Anterior cingulate cortex (tissue), 58 donors: ENCODE data around the gene ELOVL6.
"Not testable (repeated sequence)": the region's sequence is repeated elsewhere in the genome, so short reads cannot be mapped to it uniquely, and the experiment has no call there.

Experiments
- DNase-seq, 58 donors: peaks; one replicate each; lab custom pipeline; 2025; lab: John Stamatoyannopoulos, UW

ELOVL6 gene

DNA sequence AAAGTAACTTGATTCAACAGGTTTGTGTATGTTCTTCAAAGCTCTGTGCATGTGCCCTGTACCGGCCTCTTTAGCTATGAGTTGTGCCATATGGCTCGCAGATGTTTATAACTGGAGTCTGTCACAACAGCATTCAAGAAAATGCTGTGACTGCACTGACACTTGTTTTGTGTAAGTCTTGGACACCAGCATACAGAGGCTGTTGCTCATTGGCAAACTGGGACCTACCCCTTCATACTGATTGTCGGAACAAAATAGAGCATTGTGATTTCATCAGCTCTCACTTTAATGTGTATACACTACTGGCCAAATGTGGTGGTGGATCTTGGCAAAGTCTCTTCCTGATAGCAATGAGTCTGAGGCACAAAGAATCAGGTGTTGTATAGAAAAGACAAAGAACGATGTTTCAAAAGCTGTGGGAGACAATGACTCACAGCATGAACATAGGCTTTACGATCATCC lies 151.8 kb downstream of the ELOVL6 start:
- DNase-seq, result peak in 10 of 58 donors; percentile 6 to 46 (median 18)

DNA sequence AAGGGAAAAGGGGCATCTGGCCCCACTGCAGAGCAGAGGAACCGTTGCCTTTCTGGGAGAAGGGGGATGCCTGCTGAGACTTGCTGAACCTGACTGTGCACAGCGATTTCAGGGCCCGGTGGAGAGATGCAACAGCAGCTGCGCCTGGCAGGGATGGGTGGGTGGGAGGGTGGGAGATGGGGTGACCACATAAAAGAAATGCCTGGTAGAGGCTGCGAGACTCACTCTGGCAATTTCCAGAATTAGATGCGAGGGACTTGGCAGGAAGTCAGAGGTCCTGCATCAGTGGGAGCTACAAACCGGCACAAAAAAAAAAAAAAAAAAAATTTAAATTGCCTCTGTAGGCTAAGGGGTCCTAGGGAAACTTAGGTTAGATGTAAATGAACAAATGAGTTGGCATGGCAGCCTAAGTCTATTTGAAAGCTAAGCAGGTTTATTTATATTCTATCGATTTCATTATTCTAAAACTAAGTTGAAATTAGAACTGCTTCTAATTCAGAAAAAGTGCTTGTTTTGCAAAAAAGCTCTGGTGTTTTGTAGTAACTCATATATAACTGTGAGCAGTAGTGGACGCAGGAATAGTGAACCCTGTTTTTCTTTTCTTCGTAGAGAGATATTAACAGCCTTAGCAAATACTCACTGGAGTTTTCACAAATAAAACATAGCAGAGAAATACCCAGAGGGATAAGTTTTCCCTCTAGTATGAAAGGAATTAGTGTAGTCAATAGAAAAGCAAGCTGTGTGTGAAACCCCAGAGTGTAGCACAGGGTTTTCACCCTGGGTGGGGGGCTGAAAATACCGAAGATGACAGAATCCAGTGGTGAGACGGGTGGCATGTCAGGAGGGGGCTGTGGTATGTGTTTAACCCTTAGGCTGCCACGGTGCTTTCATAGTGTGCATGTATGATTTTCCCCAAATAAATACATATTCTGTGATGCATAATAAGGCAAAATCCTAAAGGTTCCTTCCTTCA lies 155.6 kb downstream of the ELOVL6 start:
- peak in 1 of 58 donors; percentile 1 for DNase-seq

DNA sequence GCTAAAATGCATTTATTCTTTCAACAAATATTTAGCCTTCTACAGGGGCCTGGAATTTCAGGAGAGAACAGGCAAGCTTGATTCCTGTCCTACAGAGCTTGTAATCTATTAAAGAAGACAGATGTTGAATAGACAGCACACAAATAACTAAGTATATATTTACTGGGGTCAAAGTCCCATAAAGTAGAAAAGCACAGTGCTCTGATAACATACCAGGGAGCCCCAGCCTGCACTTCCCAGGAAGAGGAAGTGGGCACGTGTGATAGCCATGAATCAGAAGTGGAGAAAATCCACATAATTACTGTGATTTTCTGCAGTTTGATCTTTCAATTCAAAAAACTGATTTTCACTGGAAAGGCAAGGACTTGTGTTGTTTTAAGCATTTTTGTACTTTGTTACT lies 156.7 kb downstream of the ELOVL6 start:
- no peak for DNase-seq

DNA sequence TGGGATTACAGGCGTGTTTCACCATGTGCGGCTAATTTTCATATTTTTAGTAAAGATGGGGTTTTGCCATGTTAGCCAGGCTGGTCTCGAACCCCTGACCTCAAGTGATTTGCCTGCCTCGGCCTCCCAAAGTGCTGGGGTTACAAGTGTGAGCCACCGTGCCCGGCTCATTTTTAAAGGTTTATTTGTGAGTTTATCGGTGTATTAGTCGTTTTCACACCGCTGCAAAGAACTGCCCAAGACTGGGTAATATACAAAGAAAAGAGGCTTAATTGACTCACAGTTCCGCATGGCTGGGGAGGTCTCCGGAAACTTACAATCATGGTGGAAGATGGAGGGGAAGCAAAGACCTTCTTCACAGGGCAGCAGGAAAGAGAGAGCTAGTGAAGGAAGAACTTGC lies 159.3 kb downstream of the ELOVL6 start:
- not testable (repeated sequence) for DNase-seq

DNA sequence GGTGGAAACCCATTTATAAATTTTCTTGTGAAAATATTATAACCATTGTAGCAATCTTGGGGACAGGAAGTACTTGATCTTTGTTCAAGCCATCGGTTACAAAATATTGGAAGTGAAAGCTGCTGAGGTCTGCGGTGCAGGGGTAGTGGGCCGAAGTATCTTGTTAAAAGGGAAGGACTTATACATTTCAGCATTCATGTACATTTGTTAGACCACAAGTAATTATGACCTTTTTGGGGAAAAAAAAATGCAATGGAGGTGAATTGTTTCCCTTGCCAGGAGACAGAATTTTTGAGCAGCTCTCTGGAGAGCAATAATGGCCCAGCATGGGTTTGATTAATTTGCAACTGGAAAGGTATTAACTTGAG lies 164.4 kb downstream of the ELOVL6 start:
- no peak for DNase-seq

DNA sequence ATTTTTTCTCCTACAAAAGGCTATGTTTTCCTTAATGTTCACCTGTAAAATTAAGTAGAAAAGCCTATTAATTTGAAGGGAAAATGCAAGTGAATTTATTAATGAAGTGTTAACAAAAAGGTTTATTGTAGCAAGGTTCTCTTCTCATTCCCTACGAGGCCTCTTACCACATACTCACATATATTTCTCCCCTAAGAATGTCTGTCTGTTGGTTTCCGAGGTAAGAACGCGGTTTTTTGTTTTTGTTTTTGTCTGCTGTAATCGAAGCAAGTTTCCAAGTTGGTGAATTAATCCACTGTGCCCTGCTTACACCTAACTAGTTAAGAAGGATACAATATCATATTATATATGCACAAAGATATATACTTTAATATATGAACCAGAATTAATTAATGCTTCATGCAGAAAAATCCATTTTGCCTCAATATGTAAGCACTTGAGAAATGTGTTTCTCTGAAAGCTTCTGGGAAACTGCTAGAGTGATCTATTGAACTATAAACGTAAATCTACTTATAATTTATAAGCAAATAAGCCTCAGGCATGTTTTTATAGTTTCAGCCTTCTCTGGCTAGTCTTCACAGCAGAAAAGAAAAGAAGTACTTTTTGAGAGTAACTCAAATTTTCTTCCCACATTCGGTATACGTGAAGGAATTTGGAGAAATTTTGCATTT lies 164.9 kb downstream of the ELOVL6 start:
- no peak for DNase-seq

DNA sequence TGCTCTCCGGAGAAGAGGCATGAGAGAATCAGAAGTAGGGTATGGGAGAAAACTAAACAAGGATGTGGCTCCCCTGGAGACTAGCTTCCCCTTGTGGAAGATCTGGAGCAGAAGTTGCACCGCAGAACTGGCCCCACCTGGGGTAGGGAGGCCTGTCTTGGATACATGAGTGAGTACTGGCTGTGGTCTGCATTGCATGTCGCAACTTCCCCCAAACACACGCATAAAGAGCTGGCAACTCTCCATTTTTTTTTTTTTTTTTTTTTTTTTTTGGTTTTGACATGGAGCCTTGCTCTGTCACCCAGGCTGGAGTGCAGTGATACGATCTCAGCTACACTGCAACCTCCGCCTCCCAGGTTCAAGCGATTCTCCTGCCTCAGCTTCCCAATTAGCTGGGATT lies 165.8 kb downstream of the ELOVL6 start:
- peak in 1 of 58 donors; percentile 2 for DNase-seq

DNA sequence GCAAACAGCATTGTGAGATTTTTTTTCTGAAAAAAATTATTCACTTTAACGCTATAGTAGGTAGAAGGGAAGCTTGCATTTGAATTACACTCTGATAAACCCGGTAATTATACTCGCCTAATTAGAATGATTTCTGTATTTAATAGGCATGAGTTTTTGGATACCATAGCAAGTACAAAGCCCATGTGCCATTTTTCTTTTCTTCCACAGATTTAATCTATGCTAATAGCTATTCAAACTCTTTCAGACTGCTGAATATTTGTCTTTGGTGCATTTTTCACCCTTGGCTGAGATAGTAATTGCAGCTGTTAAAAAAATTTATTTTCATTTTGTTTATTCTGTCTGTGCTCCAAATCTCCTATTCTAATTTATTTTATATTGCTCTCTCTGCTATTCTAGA lies 172.7 kb downstream of the ELOVL6 start:
- DNase-seq, result no peak

DNA sequence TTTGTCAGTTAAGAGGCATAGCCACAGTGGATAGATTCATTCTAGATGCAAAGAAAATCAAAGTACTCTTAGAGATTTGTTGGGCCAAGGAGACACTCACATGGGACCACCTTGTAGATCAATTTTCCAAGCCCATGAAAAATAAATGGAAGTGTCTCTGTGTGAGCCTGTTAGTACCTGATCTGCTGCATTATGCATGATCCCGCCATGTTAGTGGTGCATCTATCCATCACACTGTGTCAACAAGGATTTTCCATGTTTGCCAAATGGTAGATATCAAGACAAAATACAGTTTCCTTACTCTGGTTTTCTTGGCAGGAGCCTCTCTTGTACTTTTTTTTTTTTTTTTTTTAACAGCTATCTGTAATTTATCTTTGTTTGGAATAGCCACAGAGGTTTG lies 173.4 kb downstream of the ELOVL6 start:
- no peak for DNase-seq

DNA sequence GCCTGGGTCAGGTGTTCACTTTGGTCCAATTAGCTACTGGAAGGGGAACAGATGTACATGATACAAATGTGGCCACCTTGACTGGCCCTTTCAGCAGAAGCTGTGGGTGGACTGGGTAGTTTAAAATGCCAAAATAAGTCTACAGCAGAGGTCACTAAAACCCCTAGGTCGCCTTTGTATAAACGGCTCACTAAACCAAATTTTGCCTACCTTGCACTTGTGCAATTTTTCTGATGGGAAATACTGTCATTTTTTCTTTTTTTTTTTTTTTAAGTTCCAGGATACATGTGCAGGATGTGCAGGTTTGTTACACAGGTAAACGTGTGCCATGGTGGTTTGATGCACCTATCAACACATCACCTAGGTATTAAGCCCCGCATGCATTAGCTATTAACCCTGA lies 176.0 kb downstream of the ELOVL6 start:
- no peak for DNase-seq

DNA sequence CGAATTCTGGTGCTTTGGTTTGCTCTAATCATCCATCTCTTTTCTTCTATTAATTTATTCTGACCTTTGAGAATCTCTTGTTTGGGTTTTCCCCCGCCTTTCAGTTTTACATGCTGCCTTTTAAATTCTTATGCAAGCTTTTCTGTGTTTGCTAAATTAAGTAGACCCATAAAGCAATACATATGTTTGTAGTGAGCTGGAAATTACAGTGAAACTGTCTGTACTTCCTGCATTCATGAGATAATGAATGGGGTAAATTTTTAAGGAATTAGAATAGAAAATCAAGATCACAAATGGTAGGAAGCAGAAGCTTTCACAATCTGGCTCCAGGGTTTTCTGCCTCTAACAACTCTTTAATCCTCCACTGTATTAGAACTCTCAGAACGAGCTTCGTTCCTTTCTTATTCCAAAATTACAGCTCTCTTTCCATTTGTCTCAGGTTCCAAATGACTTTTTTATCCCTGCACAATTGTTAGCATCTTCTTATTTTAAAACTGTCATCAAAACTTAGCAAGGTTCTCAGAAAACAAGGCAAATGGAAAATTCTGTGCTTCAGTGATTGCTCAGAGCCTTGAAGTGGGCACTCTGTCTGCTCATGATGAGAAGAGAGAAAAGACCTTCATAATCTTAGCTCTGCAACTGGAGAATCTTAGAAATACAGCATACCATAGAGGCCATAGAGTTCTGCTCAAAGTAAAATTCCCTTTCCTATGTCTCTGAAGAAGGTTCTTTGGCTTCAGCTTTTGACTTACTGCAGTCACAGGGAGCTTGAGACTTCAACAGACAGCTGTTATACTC lies 177.6 kb downstream of the ELOVL6 start:
- DNase-seq, result no peak

DNA sequence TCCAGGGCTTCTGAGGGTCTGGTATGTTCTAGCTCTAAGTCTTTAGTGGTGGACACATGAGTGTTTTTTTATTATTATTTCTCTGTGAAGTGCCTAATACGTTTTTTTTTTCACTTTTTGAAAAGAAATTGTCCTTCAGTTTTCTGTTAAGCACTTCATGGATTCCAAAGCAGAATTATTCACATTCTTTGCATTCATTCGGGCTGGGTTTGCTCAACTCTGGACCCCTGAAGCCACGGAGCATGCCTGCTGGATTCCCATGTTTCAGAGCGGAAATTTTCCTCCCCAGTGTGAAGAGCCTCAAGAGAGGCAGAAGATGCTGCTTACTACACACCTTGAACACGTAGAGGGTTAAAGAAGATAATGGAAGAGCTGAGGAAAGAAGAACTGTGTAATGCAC lies 178.3 kb downstream of the ELOVL6 start:
- no peak for DNase-seq

DNA sequence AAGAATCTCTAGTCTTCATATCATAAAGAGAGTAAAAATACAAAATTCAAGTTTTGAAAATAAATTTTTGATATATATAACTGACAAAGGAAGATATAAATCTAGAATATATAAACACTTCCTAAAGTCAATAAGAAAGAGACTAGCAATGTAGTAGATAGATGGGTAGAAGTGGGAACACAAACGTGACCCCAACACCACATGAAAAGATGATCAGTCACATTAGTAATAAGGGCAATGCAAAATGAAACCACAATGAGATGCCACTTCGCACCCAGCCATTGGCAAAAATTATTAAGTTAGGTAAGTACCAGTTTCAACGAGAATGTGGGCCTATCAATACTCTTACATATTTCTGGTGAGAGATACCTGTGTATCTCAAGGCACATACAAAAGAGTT lies 179.3 kb downstream of the ELOVL6 start:
- DNase-seq, result no peak

DNA sequence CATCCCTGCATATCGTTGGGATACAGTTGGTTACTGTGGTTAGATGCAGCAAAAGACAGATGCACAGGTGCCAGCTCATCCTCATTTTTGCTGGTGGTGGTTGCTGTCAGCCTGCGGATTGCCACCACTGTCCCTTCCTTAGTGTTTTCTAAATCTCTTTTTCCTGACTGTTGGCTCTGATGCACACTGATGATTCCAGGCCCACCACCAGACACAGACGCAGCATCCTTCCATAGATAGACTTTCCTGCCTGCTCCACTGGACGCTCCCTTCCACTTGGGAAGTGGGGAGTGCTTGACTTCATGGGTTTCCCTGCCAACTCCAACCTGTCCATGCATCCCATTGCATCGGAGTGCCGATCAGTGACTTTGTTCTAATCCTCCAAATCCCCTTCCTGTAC lies 184.2 kb downstream of the ELOVL6 start:
- DNase-seq, result no peak

DNA sequence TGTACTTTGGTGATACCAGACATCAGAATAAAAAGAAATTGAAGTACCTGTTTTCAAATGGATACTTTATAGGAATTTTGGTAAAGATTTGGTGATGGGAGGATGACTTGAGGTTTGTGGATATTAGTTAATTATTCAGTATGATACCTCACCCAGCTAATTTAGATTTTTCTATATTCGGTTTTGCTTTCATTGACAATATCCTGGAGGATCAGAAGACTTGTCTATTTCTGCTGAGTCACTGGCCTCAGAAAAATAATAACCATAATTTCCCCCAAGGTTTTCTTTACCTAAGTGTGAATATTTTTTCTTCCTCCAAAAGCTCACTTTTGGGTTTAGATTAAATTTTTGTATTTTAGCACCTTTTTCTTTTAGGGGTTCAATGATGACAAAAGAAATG lies 185.5 kb downstream of the ELOVL6 start:
- no peak for DNase-seq

DNA sequence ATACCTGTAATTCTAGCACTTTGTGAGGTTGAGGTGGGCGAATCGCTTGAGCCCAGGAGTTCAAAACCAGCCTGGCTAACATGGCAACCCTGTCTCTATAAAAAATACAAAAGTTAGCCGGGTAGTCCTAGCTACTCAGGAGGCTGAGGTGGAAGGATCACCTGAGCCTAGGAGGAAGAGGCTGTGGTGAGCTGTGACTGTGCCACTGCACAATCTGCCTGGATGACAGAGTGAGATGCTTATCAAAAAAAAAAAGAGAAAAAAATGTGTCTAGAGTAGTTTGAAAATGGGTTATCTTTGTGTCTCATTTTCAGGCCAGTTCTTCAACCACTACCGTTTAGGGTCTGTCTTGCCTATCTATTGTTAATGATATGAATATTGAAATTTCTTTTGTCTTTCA lies 187.6 kb downstream of the ELOVL6 start:
- DNase-seq, result no peak

DNA sequence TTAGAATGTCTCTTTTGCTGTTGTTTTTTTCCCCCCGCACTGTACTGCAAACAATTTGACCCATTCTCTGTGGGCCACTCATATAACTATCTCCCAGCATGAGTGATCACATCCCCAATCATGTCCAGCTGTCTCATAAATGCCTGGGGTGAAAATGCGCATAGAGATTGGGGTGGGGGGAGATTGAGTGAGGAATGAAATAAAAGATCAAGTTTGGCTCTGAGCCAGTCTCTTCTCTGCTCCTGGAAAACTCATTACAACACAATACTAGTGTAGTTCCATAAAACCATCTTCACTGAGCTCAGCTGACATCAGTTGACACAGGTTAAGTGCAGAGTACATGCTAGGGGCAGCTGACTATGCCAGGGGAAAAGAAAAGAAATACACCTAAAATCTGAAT lies 188.9 kb downstream of the ELOVL6 start:
- no peak for DNase-seq

DNA sequence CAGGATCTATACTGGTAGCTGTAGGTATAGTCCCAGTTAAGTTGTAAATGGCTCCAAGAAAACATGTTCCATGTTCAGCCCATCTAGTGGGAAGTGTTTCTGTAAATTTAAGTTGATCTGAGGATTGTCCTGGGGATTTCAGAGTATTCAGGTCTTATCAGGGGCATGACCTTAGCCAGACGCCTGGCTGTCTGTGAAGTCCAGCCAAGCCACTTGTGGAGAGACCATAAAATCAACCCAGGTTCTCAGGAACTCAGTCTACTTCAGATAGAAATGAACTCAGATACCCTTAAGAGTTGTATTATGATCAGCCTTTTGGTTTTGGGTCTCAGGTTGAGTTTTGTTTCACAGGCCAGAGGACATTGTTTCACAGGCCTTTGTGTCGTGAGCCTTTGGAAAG lies 189.9 kb downstream of the ELOVL6 start:
- DNase-seq, result no peak

DNA sequence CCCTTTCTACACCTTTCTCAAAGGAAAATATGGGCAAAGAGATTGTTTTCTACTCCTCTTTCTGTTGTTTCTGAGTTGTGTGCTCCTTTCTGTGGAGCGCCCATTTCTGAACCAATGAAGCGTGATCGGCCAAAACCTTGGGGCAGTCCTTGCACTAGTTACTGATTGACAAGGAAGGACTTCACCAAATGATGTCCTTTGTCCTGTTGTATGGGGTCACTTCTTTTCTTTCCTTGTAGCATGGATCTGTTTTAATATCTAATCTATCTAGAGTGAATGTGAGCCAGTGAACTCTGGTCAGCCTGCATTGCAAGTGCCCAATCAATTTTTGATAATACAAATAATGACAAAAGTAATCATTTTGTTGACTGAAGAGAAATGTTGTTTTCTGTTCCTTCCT lies 191.2 kb downstream of the ELOVL6 start:
- DNase-seq, result no peak

DNA sequence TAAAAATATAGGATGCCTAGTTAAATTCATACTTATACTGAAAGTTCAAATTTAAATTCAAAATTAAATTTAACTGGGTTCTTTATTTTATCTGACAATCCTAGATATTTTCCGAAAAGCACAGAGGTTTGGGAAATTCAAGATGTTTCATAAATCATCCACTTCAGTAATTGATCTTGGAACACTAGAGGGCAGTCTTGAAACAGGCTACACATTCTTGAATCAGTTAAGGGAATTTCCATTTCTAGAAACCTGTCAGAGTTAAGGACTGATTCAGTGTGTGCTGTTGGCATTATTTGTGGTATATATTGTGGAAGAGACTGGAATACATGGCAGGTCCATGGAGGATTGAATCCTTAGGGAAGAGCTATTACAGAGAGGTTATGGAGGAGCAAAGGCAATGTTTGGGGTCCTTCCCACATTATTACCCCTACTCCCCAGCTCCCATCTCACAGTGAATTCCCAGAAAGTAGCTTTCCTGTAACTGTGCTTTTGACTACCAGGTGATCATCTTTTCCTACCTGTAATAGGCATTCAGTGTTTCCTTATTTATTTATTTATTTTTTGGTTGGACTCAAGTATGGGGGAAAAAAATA lies 192.9 kb downstream of the ELOVL6 start:
- peak in 2 of 58 donors; percentile 45 to 47 for DNase-seq

DNA sequence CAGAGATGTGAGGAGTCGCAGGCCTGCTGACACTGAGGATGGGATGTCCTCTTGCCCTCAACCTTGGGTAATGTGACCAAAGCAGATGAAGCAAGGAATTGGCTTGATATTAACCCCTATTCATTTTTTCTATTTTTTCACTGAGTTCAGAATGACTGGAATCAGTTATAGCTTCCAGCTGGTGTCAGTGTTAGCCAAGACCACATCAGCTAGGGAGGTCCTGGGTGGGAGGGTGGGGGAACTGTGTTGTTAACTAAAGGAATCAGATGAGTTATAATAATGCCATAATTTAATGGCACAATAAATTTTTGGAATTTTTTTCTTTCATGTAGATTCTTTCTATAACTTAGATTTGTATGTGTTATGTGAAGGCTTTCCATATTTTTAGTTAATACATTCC lies 193.9 kb downstream of the ELOVL6 start:
- DNase-seq, result no peak
